ACHN (cell line): Measurements from ENCODE around the gene IGFN1.

ENCODE experiments used
- DNase-seq: peaks from one replicate; pipeline ENCODE4 v3.0.0-alpha.2; 2015
- in situ Hi-C: cut with HindIII; loops from 2 replicates; pipeline ENCODE4 v1.10.0; 2017; ENCODE audit warnings: low sequenced_read_pairs, low pct_ligation_motif_present, low pct_unique_long_range_greater_than_20kb

Gene IGFN1

GRCh38 chr1:201181323-201181722 lies 9.3 kb upstream of the IGFN1 start:
- in situ Hi-C loops = no loop called here
- no peak for DNase-seq

GRCh38 chr1:201181726-201182125 lies 8.9 kb upstream of the IGFN1 start:
- in situ Hi-C loops = no loop called here
- DNase-seq = no peak

GRCh38 chr1:201183209-201183608 lies 7.4 kb upstream of the IGFN1 start:
- in situ Hi-C loops = no loop called here

GRCh38 chr1:201183753-201184152 lies 6.9 kb upstream of the IGFN1 start:
- no peak for DNase-seq
- in situ Hi-C loops = no loop called here

More at GRCh38 chr1:201183209-201183608, 7.4 kb upstream of the IGFN1 start:
- DNase-seq = no peak

- in situ Hi-C loops = no loop called here
- DNase-seq = peak; percentile 92
These were observed 6.1 kb upstream of the IGFN1 start for GRCh38 chr1:201184307-201185122.

- DNase-seq = no peak
- in situ Hi-C loops = no loop called here
These were observed 5.5 kb upstream of the IGFN1 start for GRCh38 chr1:201185123-201185453.

GRCh38 chr1:201185527-201186128 lies 5.0 kb upstream of the IGFN1 start:
- in situ Hi-C loops = no loop called here
- no peak for DNase-seq

GRCh38 chr1:201186192-201186591 lies 4.4 kb upstream of the IGFN1 start:
- DNase-seq = no peak
- in situ Hi-C loops = no loop called here

- DNase-seq = no peak
- in situ Hi-C loops = no loop called here
These were observed 1.5 kb upstream of the IGFN1 start for GRCh38 chr1:201189085-201189484.

GRCh38 chr1:201190005-201190404 lies 619 bp upstream of the IGFN1 start:
- in situ Hi-C loops = no loop called here
- no peak for DNase-seq

- peak; percentile 99 for DNase-seq
- in situ Hi-C loops = no loop called here
These were observed 1.1 kb downstream of the IGFN1 start for GRCh38 chr1:201191653-201192260.

GRCh38 chr1:201192261-201192788 lies 1.7 kb downstream of the IGFN1 start:
- DNase-seq = peak; percentile 58
- in situ Hi-C loops = no loop called here

GRCh38 chr1:201194046-201194445 lies 3.4 kb downstream of the IGFN1 start:
- in situ Hi-C loops = no loop called here
- DNase-seq = no peak

GRCh38 chr1:201198598-201198997 lies 8.0 kb downstream of the IGFN1 start:
- DNase-seq = no peak
- in situ Hi-C loops = no loop called here

- DNase-seq = no peak
- in situ Hi-C loops = no loop called here
These were observed 14.4 kb downstream of the IGFN1 start for GRCh38 chr1:201205036-201205435.

GRCh38 chr1:201206176-201206575 lies 15.6 kb downstream of the IGFN1 start:
- DNase-seq = no peak
- in situ Hi-C loops = no loop called here

- DNase-seq = no peak
- in situ Hi-C loops = no loop called here
These were observed 16.4 kb downstream of the IGFN1 start for GRCh38 chr1:201207046-201207445.

- in situ Hi-C loops = no loop called here
- no peak for DNase-seq
These were observed 17.6 kb downstream of the IGFN1 start for GRCh38 chr1:201208236-201208635.

GRCh38 chr1:201212056-201212455 lies 21.4 kb downstream of the IGFN1 start:
- no peak for DNase-seq
- in situ Hi-C loops = no loop called here
